Measurements from ENCODE around the gene CARS1. TPM values are rescaled to one million over a fixed set of nuclear protein-coding genes. Genes with fewer than 3 reads are reported as not detected.

CARS1 gene
- total and polyA plus RNA-seq, 9 of the 15 experiments (the other 6 are each of a cell fraction or from before 2014, with no cell fraction given): 14.4 to 106 (median 73.6) TPM

- TF ChIP-seq ZMIZ1 (IDR thresholded peaks at IDR 0.05; ENCODE audit: low read depth in 2 of 2, low read length in 2 of 2): no peak
- TF ChIP-seq ATF6 (CRISPR knock-in tag; IDR thresholded peaks at IDR 0.05): no peak
- TF ChIP-seq ZKSCAN3 (CRISPR knock-in tag; IDR thresholded peaks at IDR 0.05): no peak
- TF ChIP-seq MBD2 (IDR thresholded peaks at IDR 0.05; ENCODE audit: borderline replicate concordance, low read depth): no peak
- TF ChIP-seq ZNF24 (IDR thresholded peaks at IDR 0.05): no peak
- TF ChIP-seq ASH1L (IDR thresholded peaks at IDR 0.05; ENCODE audit: borderline replicate concordance, low read depth, partially characterized antibody): no peak
- TF ChIP-seq ZBTB12 (CRISPR knock-in tag; IDR thresholded peaks at IDR 0.05): no peak
- no peak for TF ChIP-seq SRSF1 (IDR thresholded peaks at IDR 0.05; ENCODE audit: low read depth, low read length)
- no peak for TF ChIP-seq CREM (IDR thresholded peaks at IDR 0.05; ENCODE audit: low read depth)
- no peak for TF ChIP-seq ETV1 (tag; conservative IDR thresholded peaks at IDR 0.05; ENCODE audit: low read depth)
- no peak for TF ChIP-seq HDAC8 (tag; IDR thresholded peaks at IDR 0.05)
- no peak for TF ChIP-seq CHAMP1 (IDR thresholded peaks at IDR 0.05)
- no peak for TF ChIP-seq JUNB (CRISPR knock-in tag; conservative IDR thresholded peaks at IDR 0.05)
- TF ChIP-seq RFX7 (CRISPR knock-in tag; IDR thresholded peaks at IDR 0.05): no peak
- 0 out of 2 replicates have a peak, but pooled peaks have one; percentile 25 for TF ChIP-seq ZBTB17 (CRISPR knock-in tag; IDR thresholded peaks at IDR 0.05)
- no peak for TF ChIP-seq NCOA6 (IDR thresholded peaks at IDR 0.05)
- peak; percentile 68; the same call in 1 of the 2 replicates for TF ChIP-seq MYNN (IDR thresholded peaks at IDR 0.05)
- no peak for TF ChIP-seq MYNN (CRISPR knock-in tag; IDR thresholded peaks at IDR 0.05)
- no peak for TF ChIP-seq BCOR (IDR thresholded peaks at IDR 0.05)
Observed at GRCh38 chr11:3091846-3092602, 34.8 kb upstream of the CARS1 start (continued).
